GM19043 (cell line): Measurements from ENCODE around the gene GPSM1.

Experiments used
- ATAC-seq: cut with Tn5 transposase; IDR thresholded peaks from one replicate; pipeline ENCODE4 v1.9.1; 2021; ENCODE audit warnings: low read depth; ENCODE audit not compliant: unreplicated experiment

The GPSM1 gene

DNA sequence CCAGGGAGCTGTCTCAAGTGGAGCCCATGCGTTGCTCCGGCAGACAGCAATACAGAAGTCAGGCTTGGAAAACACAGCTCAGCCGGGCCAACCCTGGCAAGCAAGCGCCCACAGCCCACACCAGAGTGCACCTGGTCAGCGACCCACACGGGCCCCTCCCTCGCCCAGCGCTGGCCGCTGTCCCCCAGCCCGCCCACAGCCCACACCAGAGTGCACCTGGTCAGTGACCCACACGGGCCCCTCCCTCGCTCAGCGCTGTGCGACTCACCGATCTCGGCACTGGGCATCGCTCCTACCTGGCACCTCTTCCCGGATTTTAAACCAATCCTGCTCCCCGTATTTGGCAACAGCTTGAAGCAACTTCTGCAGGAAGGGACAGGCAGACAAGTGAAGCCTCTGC, 59.9 kb downstream of the GPSM1 start:
- no peak for ATAC-seq

DNA sequence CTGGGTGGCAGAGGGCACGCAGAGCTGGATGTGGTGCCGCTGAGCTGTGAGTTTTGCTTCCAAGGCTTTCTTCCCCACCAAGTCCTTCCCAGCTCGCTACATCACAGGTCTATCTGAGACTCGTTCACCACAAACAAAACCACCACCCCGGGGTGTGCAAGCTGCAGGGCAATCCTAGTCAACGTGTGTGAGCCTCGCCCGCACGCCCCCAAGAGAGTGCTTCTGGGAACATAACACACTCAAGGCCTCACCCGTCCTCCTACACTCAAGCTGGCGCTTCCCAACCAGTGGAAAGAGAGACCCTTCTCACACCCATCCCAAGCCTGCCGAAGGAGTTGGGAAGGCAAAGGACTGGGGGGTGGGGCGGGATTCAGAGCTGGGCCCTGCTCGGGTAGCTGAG, 62.1 kb downstream of the GPSM1 start:
- no peak for ATAC-seq

DNA sequence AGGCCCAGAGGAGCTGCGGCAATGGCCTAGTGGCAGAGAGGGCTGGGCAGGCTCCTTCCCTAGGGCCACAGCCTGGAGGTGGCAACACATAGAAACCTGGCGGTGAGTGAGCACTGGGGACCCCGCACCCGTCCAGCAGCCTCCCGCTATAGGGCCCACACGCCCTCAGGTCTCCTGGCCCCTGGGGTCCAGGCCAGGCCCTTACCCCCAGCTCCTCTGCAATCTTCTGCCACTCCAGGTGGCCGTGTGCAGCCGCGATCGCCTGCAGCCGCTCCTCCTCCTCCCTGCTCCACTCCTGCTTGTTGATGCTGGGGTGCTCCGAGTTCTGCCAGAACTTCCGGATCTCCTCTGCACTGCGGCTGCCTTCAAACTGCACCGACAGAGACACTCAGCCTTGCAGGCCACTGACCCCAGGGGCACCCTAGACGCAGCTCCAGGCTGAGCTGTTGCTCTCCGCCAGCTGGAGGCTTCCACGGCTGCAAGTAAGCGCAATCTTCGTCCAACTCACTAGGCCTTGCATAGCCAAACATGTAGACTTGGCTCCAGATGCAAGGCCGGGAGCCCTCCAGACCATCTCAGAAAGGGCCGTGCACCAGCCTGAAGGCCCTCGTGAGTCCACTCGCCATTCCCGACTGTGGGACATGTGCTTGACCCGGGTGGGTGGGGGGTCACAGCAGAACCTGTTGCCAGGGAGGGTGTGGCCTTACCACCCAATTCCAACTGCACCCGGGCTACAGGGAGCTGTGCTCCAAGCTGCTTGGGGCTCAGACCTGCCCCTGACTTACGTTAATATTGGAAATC, 64.6 kb downstream of the GPSM1 start:
- no peak for ATAC-seq

DNA sequence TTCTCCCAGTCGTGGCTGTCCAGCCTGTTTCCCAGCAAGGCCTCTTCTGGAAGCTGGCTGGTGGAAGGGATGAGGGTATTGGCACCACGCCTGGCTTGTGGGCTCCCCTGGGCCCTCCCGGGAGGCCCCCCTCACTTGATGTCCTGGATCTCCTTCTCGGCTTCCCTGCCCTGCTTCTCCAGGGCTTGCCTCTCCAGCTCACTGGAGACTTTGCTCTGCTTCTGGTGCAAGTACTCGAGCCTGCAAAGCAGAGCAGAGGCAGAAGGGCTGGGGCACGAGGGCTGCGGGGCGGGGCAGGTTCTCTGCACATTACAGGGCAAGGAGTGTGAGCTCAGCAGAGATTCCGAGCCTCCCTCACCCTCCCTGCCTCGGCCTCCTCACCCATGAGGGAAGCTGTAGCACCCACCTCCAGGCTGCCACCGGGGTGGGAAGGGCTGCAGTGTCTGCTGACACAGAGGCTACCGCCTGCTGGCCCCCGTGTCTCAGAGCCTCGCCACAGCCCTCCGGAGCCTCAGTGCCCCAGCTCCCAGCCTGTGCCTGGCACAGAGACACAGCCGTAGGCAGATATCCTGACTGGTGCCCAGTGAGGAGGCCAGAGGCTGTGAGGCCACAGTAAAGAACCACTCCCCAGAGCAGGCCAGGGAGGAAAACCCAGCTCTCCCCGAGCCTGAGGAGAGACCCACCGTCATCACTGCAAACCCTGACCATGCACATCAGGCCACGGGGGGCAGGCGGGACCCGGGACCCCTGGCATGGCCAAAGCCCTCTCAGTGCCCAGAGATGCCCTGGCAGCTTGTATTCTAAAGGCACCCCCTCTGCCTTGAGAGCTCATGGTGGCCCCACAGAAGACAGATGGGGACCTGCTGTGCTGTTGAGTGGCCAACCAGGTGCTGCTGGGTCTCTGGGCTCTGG, 65.5 kb downstream of the GPSM1 start:
- no peak for ATAC-seq

GRCh38 chr9:136393531-136393930, 66.2 kb downstream of the GPSM1 start:
- ATAC-seq = no peak

DNA sequence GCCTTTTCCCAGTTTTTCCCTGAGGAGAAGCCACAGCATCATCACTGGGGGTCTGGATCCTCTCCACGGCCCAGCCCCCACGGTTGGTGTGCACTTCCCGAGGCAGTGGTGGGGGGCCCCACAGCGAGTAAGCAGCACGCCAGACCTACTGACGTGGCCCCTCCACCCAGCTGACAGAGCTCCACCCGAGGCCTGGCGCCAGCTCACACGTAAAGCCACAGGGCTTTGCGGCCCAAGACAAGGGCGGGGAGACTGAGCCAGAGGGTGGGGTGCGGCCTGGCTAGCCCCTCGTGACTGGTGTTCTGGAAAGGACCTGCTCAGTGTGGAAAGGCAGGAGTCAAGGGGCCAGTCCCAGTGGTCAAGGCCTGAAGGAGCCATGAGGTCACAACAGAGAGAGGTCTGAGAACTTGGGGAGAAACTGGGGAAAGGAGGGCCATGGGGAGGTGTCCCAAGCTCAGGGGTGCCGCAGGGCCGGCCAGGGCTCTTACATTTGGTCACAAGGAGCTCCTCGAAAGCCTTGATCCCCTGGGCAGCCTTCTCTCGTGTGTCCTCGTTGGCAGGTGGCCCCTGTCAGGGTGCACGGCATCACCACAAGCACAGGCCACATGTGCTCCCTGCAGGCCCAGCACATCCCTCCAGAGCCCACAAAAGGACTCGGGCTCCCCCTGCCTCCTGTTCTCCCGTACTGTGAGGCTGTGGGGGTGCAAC, 67.1 kb downstream of the GPSM1 start:
- no peak for ATAC-seq

GRCh38 chr9:136395020-136395340, 67.6 kb downstream of the GPSM1 start:
- no peak for ATAC-seq

GRCh38 chr9:136395345-136396218, 68.2 kb downstream of the GPSM1 start:
- ATAC-seq = no peak

DNA sequence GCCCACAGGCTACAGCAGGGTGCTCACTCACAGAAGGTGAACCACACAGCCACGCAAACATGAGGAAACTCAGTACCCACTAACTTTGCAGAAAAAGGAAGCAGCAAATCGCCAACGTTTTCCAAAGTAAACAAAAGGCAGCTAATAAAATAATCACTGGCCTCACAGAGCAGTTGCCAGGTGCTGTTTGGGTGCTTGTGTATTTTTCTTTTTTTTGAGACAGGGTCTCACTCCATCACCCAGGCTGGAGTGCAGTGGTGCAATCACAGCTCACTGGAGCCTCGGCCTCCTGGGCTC, 68.8 kb downstream of the GPSM1 start:
- no peak for ATAC-seq

GRCh38 chr9:136397643-136398042, 70.3 kb downstream of the GPSM1 start:
- no peak for ATAC-seq

- no peak for ATAC-seq
Observed at GRCh38 chr9:136398286-136398685, 70.9 kb downstream of the GPSM1 start.

DNA sequence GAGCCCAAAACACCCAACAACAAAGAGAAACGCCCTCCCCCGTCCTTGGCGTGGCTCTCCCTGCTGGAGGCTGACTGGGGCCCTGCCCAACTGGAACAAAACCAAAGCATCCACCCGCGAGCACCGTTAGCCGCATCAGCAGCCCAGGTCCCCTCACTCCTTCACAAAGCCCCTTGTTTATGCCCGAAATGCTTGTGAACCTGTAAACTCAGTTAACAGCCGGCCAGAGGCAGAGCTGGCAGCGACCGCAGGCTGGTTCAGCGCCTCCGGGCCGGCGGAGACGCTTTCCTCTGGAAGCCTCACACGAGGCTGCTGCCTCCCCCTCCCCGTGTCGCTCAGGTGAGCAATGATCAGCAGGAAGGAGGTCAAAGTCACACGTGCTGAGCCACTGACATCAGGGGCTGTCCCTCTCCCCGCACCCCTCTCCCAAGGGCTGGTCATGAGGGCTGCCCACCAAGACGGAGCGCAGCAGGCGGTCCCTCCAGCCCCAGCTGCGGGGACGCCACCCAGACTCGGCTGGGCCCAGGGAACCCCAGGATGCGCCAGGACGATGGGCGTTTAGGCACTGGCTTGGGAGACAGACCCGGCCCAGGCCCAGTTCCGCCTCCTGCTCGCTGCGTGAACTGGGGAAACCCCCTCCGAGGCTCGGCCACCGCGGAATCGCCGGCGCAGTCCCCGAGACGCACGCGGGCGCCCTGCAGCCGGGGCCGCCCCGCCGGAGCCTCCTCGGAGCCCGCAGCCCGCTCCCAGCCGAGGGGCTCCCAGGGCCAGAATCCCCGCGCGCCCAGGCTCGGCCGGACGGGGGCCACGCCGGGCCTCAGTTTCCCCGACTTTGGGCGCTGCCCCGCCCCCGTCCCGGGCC, 72.1 kb downstream of the GPSM1 start:
- no peak for ATAC-seq

- ATAC-seq = peak; percentile 54
Observed at GRCh38 chr9:136400038-136400834, 72.9 kb downstream of the GPSM1 start, which contains the start of gene SNAPC4. SNAPC4 (minus strand) TSS chr9:136400170; CDS start chr9:136398428, 1,742 bp downstream.

- ATAC-seq = no peak
Observed at GRCh38 chr9:136401173-136401922, 74.0 kb downstream of the GPSM1 start.

DNA sequence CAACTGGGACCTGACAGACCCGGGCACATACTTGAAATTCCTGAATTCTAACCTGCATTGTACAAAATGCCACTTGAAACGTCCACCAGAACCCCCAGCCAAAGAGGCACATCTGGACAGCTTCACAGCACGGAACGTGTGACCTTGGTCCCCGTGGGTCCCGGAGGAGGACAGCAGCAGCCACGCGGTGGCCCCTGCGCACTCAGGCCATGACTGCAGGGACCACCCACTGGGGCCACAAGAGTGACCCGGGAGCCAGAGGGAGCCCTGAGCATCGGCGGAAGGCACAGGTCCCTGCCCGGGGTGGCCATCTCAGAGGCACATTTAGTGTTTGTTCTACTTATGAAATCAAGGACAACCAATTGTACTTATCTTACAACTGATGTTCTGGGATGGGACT, 74.7 kb downstream of the GPSM1 start:
- ATAC-seq = no peak

- no peak for ATAC-seq
Observed at GRCh38 chr9:136403538-136403914, 76.2 kb downstream of the GPSM1 start.

- ATAC-seq = no peak
Observed at GRCh38 chr9:136403915-136404800, 76.8 kb downstream of the GPSM1 start.
